Mononuclear cell (primary cell): ENCODE results near the gene RHOA. TPM values are rescaled to one million over a fixed set of nuclear protein-coding genes. Genes with fewer than 3 reads are reported as not detected.
"Not testable (repeated sequence)": the region's sequence is repeated elsewhere in the genome, so short reads cannot be mapped to it uniquely, and the experiment has no call there.

Source experiments
- H3K27me3 ChIP-seq: 2 replicates; pipeline ENCODE4 v1.6.0; 2011; ENCODE audit warnings: low read length, control low read depth; ENCODE audit not compliant: insufficient read depth
- H3K4me1 ChIP-seq: 2 replicates; pipeline ENCODE4 v1.5.1; 2011; ENCODE audit warnings: mild to moderate bottlenecking, low read length, control low read depth; ENCODE audit not compliant: insufficient read depth
- H3K4me3 ChIP-seq: 2 replicates; pipeline ENCODE4 v1.5.1; 2011; ENCODE audit warnings: mild to moderate bottlenecking, low read length, moderate library complexity
- H3K9me3 ChIP-seq: 2 replicates; pipeline ENCODE4 v1.5.1; 2011; ENCODE audit warnings: low read depth, mild to moderate bottlenecking, control low read depth, low read length
- total RNA-seq: library from RNA; depleted of rRNA; stranded (reverse); fragments of >200 nt; gene quantifications from one replicate; pipeline ENCODE4 v1.2.3, GENCODE V29; 2012

RHOA gene
- total RNA-seq, 1 donor: 595 TPM

- Histone ChIP-seq H3K9me3 (no peaks in the 10 kb centered on the region), H3K4me3 (no peak overlapping the region), H3K4me1 (peaks cover 70% of the 10 kb centered on the region), H3K27me3 (no peaks in the 10 kb centered on the region)
These were observed 12.3 kb downstream of the RHOA start for GRCh38 chr3:49399461-49399860.

- Histone ChIP-seq H3K4me1 (peaks cover 69% of the 10 kb centered on the region), H3K4me3 (no peak overlapping the region), H3K27me3 (no peaks in the 10 kb centered on the region), H3K9me3 (no peaks in the 10 kb centered on the region)
These were observed 14.3 kb downstream of the RHOA start for GRCh38 chr3:49397470-49397869.

GRCh38 chr3:49391310-49391709, 20.5 kb downstream of the RHOA start:
- peaks cover 59% of the 10 kb centered on the region for H3K4me1 ChIP-seq
- not testable (repeated sequence) for H3K4me3 ChIP-seq

GRCh38 chr3:49389297-49389696, 22.5 kb downstream of the RHOA start:
- no peaks in the 10 kb centered on the region for H3K27me3 ChIP-seq
- no peaks in the 10 kb centered on the region for H3K9me3 ChIP-seq
- H3K4me3 ChIP-seq: no peak overlapping the region
- H3K4me1 ChIP-seq: peaks cover 64% of the 10 kb centered on the region

More at GRCh38 chr3:49391310-49391709, 20.5 kb downstream of the RHOA start:
- not testable (repeated sequence) for H3K27me3 ChIP-seq, H3K9me3 ChIP-seq

- Histone ChIP-seq H3K27me3 (no peaks in the 10 kb centered on the region), H3K4me3 (no peak overlapping the region), H3K4me1 (peaks cover 65% of the 10 kb centered on the region), H3K9me3 (no peaks in the 10 kb centered on the region)
These were observed 23.4 kb downstream of the RHOA start for GRCh38 chr3:49388289-49388820.

GRCh38 chr3:49387721-49388120, 24.1 kb downstream of the RHOA start:
- H3K4me3 ChIP-seq: no peak overlapping the region
- H3K9me3 ChIP-seq: no peaks in the 10 kb centered on the region
- H3K27me3 ChIP-seq: no peaks in the 10 kb centered on the region
- H3K4me1 ChIP-seq: peaks cover 63% of the 10 kb centered on the region

GRCh38 chr3:49386056-49386756, 25.6 kb downstream of the RHOA start:
- H3K27me3 ChIP-seq: no peaks in the 10 kb centered on the region
- H3K4me1 ChIP-seq: peaks cover 73% of the 10 kb centered on the region
- H3K9me3 ChIP-seq: no peaks in the 10 kb centered on the region
- no peak overlapping the region for H3K4me3 ChIP-seq

GRCh38 chr3:49385617-49386016, 26.2 kb downstream of the RHOA start:
- Histone ChIP-seq H3K4me1 (peaks cover 74% of the 10 kb centered on the region), H3K4me3 (no peak overlapping the region), H3K9me3 (no peaks in the 10 kb centered on the region), H3K27me3 (no peaks in the 10 kb centered on the region)

- Histone ChIP-seq H3K4me3 (no peak overlapping the region), H3K27me3 (no peaks in the 10 kb centered on the region), H3K9me3 (no peaks in the 10 kb centered on the region), H3K4me1 (peaks cover 75% of the 10 kb centered on the region)
These were observed 28.4 kb downstream of the RHOA start for GRCh38 chr3:49383387-49383786.

GRCh38 chr3:49378249-49378895, 33.4 kb downstream of the RHOA start:
- H3K4me3 ChIP-seq: no peak overlapping the region
- no peaks in the 10 kb centered on the region for H3K9me3 ChIP-seq
- H3K27me3 ChIP-seq: no peaks in the 10 kb centered on the region
- peaks cover 67% of the 10 kb centered on the region for H3K4me1 ChIP-seq

GRCh38 chr3:49377483-49377882, 34.3 kb downstream of the RHOA start:
- no peaks in the 10 kb centered on the region for H3K27me3 ChIP-seq
- no peak overlapping the region for H3K4me3 ChIP-seq
- no peaks in the 10 kb centered on the region for H3K9me3 ChIP-seq
- peaks cover 67% of the 10 kb centered on the region for H3K4me1 ChIP-seq

- Histone ChIP-seq H3K4me3 (no peak overlapping the region), H3K27me3 (no peaks in the 10 kb centered on the region), H3K9me3 (no peaks in the 10 kb centered on the region), H3K4me1 (peaks cover 26% of the 10 kb centered on the region)
These were observed 39.8 kb downstream of the RHOA start for GRCh38 chr3:49371946-49372345.

GRCh38 chr3:49370585-49371290, 41.0 kb downstream of the RHOA start:
- H3K4me3 ChIP-seq: no peak overlapping the region
- peaks cover 21% of the 10 kb centered on the region for H3K4me1 ChIP-seq
- H3K27me3 ChIP-seq: no peaks in the 10 kb centered on the region
- no peaks in the 10 kb centered on the region for H3K9me3 ChIP-seq

GRCh38 chr3:49362561-49362960, 49.2 kb downstream of the RHOA start:
- H3K27me3 ChIP-seq: no peaks in the 10 kb centered on the region
- H3K4me3 ChIP-seq: no peak overlapping the region
- H3K9me3 ChIP-seq: no peaks in the 10 kb centered on the region
- peaks cover 13% of the 10 kb centered on the region for H3K4me1 ChIP-seq

- Histone ChIP-seq H3K9me3 (no peaks in the 10 kb centered on the region), H3K27me3 (no peaks in the 10 kb centered on the region), H3K4me1 (peaks cover 41% of the 10 kb centered on the region), H3K4me3 (no peak overlapping the region)
These were observed 52.2 kb downstream of the RHOA start for GRCh38 chr3:49359623-49360022.
